RWPE1 (cell line): ENCODE measurements around the gene ABCC8.

ENCODE experiments used
- CTCF ChIA-PET: fragments of 350-600 bp; sonication (Branson Sonifier 250); formaldehyde crosslinking; extraction: SDS; loops from one replicate; lab custom pipeline; 2021; lab: Yijun Ruan, JAX
- POLR2A ChIA-PET: fragments of 400-600 bp; formaldehyde crosslinking; extraction: SDS; loops from one replicate; lab custom pipeline; 2020; ENCODE audit warnings: antibody characterized with exemption; ENCODE audit not compliant: low non-redundant PET; lab: Yijun Ruan, JAX
- DNase-seq: peaks from one replicate; pipeline ENCODE4 v3.0.0; 2012; ENCODE audit warnings: low spot score
- H3K27ac ChIP-seq: fragments of 450-650 bp; 2 replicates; pipeline ENCODE4 v1.5.1; 2017
- CTCF ChIP-seq: fragments of 450-650 bp; conservative IDR thresholded peaks from 2 replicates; pipeline ENCODE4 v1.5.1; 2017; ENCODE audit warnings: low read depth, mild to moderate bottlenecking

Gene ABCC8

GRCh38 chr11:17476317-17477083 lies at the start of gene ABCC8:
Gene ABCC8 (minus strand): TSS chr11:17476845. CDS start chr11:17476776, 69 bp downstream.
- DNase-seq: no peak
- no peak for TF ChIP-seq CTCF
- ChIA-PET CTCF (no interaction called here), POLR2A (no interaction called here)
- no peak within 1 kb of the TSS for H3K27ac ChIP-seq

- no peak overlapping the region for H3K27ac ChIP-seq
- DNase-seq: no peak
- ChIA-PET POLR2A (interaction anchor here (0.6 kb wide), 1 partner anchor 198 kb away, joined by 3 read pairs; no protein-coding TSS in a partner anchor), CTCF (interaction anchor here (1.5 kb wide), 1 partner anchor 142 kb away, joined by 3 read pairs; no protein-coding TSS in a partner anchor)
- no peak for TF ChIP-seq CTCF
Observed at GRCh38 chr11:17526326-17526725, 49.7 kb upstream of the ABCC8 start.

- ChIA-PET POLR2A (no interaction called here), CTCF (interaction anchor here (1.5 kb wide), 1 partner anchor 141 kb away, joined by 3 read pairs; no protein-coding TSS in a partner anchor)
- DNase-seq: no peak
- H3K27ac ChIP-seq: no peak overlapping the region
- no peak for TF ChIP-seq CTCF
Observed at GRCh38 chr11:17525570-17525969, 48.9 kb upstream of the ABCC8 start.

- DNase-seq: no peak
- H3K27ac ChIP-seq: no peak overlapping the region
- ChIA-PET CTCF (interaction anchor here (0.6 kb wide), 1 partner anchor 522 kb away, joined by 3 read pairs; no protein-coding TSS in a partner anchor), POLR2A (no interaction called here)
- TF ChIP-seq CTCF: no peak
Observed at GRCh38 chr11:17524221-17524620, 47.6 kb upstream of the ABCC8 start.

GRCh38 chr11:17522655-17523054 lies 46.0 kb upstream of the ABCC8 start:
- CTCF ChIA-PET: no interaction called here
- H3K27ac ChIP-seq: no peak overlapping the region
- TF ChIP-seq CTCF: no peak
- DNase-seq: no peak
- POLR2A ChIA-PET: no interaction called here

GRCh38 chr11:17521106-17521900 lies 44.7 kb upstream of the ABCC8 start:
- POLR2A ChIA-PET: no interaction called here
- TF ChIP-seq CTCF: no peak
- H3K27ac ChIP-seq: no peak overlapping the region
- CTCF ChIA-PET: interaction anchor here (0.8 to 1.0 kb wide), 2 partner anchors 134 to 167 kb away, joined by 3 to 7 read pairs; no protein-coding TSS in a partner anchor
- DNase-seq: no peak
